22Rv1 (cell line): ENCODE data around the gene KCNG2.

Experiments used
- ZFX ChIP-seq: fragments of 450-650 bp; IDR thresholded peaks from 2 replicates; pipeline ENCODE4 v1.6.1; 2017; ENCODE audit warnings: antibody characterized with exemption, borderline replicate concordance
- TF ChIP-seq, protein P1 (sequence below): fragments of 450-650 bp; IDR thresholded peaks from 2 replicates; pipeline ENCODE4 v1.5.1; 2017; ENCODE audit warnings: mild to moderate bottlenecking

DNA sequence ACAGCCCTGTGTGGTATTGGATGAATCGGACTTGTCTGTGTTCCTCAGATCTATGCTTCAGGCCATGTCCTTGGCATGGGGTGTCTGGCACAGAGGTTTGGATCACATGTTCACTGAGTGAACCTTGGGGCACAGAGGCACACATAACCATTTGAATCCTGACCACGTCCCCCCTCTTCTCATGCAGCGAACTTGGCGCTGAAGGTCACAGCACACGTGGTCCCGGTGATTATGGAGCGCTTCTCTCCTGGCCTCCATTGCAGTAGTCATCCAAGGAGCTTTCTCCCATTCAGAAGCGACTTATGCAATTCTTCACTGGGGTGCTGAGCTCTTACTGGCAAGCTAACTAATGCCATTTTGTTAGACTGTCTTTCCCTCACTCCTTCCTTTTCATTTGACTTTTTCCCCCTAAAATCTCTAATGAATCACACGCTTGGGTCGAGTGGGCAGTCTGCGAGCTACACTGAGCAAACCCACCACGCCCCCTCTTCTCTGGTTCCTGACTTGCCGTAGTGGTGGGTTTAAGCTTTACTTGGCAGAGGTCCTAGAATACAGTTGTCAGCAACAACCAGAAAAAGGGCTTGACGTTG lies 59.4 kb downstream of the KCNG2 start:
- TF ChIP-seq, protein P1, sequence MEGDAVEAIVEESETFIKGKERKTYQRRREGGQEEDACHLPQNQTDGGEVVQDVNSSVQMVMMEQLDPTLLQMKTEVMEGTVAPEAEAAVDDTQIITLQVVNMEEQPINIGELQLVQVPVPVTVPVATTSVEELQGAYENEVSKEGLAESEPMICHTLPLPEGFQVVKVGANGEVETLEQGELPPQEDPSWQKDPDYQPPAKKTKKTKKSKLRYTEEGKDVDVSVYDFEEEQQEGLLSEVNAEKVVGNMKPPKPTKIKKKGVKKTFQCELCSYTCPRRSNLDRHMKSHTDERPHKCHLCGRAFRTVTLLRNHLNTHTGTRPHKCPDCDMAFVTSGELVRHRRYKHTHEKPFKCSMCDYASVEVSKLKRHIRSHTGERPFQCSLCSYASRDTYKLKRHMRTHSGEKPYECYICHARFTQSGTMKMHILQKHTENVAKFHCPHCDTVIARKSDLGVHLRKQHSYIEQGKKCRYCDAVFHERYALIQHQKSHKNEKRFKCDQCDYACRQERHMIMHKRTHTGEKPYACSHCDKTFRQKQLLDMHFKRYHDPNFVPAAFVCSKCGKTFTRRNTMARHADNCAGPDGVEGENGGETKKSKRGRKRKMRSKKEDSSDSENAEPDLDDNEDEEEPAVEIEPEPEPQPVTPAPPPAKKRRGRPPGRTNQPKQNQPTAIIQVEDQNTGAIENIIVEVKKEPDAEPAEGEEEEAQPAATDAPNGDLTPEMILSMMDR, result no peak
- TF ChIP-seq ZFX, result no peak
